ENCODE data around the gene OR10D3.
"Not testable (repeated sequence)": the region's sequence is repeated elsewhere in the genome, so short reads cannot be mapped to it uniquely, and the experiment has no call there.

The OR10D3 gene

DNA sequence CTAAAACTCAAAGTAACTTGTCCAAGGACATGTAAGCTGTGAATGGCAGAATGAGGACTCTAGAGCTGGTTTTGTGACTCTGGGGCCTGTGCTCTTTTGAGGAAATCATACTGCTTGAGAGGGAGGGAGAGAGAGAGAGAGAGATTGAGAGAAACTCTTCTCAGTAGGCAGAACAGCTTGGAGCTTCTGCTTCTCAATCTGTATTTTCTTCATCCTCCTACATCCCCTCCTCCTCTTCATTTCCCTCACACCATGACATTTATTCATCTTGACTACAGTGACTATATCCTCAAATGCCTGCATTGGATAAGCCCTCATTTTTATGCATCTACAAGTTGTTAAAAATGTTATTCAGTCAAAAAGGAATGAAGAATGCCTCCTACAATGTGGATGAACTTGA, 23.7 kb upstream of the OR10D3 start:
- no peak overlapping the region for H3K4me3 ChIP-seq (ENCODE audit: control insufficient read depth, low read depth, low read length)
- no peak for TF ChIP-seq CTCF (conservative IDR thresholded peaks at IDR 0.05; ENCODE audit: control insufficient read depth, insufficient read depth, low read depth, low read length)
- DNase-seq (ENCODE audit: low read depth), result no peak

GRCh38 chr11:124160986-124161385, 22.2 kb upstream of the OR10D3 start:
- H3K4me3 ChIP-seq (ENCODE audit: control insufficient read depth, low read depth, low read length), result no peak overlapping the region
- TF ChIP-seq CTCF (conservative IDR thresholded peaks at IDR 0.05; ENCODE audit: control insufficient read depth, insufficient read depth, low read depth, low read length), result no peak
- no peak for DNase-seq (ENCODE audit: low read depth)

GRCh38 chr11:124167826-124168231, 15.3 kb upstream of the OR10D3 start:
- DNase-seq (ENCODE audit: low read depth), result no peak
- no peak overlapping the region for H3K4me3 ChIP-seq (ENCODE audit: control insufficient read depth, low read depth, low read length)
- no peak for TF ChIP-seq CTCF (conservative IDR thresholded peaks at IDR 0.05; ENCODE audit: control insufficient read depth, insufficient read depth, low read depth, low read length)

DNA sequence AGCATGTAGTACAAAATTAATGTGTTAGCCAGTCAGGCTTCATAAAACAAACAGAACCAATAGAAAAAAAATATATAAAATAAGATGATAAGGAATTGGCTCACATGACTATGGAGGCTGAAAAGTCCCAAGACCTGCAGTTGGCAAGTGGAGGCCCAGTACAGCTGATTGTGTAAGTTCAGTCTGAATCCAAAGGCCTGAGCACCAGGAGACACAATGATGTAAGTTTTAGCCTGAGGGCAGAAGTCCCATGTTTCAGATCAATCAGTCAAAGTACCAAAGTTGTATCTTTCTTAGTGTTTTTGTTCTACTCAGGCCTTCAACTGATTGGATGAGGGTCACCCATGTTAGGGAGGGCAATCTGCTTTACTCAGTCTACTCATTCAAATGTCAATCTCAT, 14.3 kb upstream of the OR10D3 start:
- no peak overlapping the region for H3K4me3 ChIP-seq (ENCODE audit: control insufficient read depth, low read depth, low read length)
- DNase-seq (ENCODE audit: low read depth), result no peak
- no peak for TF ChIP-seq CTCF (conservative IDR thresholded peaks at IDR 0.05; ENCODE audit: control insufficient read depth, insufficient read depth, low read depth, low read length)

DNA sequence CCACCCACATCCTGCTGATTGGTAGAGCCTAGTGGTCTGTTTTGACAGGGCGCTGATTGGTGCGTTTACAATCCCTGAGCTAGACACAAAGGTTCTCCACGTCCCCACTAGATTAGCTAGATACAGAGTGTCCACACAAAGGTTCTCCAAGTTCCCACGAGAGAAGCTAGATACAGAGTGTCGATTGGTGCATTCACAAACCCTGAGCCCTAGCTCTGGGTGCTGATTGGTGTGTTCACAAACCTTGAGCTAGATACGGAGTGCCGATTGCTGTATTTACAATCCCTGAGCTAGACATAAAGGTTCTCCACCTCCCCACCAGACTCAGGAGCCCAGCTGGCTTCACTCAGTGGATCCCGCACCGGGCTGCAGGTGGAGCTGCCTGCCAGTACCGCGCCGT, 12.8 kb upstream of the OR10D3 start:
- not testable (repeated sequence) for DNase-seq (ENCODE audit: low read depth); H3K4me3 ChIP-seq (ENCODE audit: control insufficient read depth, low read depth, low read length)

DNA sequence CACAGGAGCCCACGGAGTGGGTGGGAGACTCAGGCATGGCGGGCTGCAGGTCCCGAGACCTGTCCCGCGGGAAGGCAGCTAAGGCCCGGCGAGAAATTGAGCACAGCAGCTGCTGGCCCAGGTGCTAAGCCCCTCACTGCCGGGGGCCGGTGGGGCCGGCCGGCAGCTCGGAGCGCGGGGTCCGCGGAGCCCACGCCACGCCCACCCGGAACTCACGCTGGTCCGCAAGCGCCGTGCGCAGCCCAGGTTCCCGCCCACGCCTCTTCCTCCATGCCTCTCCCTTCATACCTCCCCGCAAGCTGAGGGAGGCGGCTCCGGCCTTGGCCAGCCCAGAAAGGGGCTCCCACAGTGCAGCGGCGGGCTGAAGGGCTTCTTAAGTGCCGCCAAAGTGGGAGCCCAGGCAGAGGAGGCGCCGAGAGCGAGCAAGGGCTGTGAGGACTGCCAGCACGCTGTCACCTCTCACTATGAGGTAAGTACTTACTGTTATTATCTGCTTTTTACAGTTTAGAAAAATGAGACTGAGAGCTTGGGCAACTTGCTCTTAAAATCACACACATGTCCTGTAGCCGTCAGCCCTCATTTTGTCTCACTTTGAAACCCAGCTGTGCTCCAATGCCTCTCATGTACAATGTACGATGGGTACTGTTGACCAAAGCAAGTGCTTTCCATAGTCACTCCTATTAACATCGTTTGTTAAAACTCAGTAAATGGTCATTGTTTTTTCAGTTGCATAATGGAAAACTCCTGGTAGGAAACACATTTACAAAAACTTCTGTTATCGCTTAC, 12.2 kb upstream of the OR10D3 start:
- no peak overlapping the region for H3K4me3 ChIP-seq (ENCODE audit: control insufficient read depth, low read depth, low read length)
- no peak for DNase-seq (ENCODE audit: low read depth)
- no peak for TF ChIP-seq CTCF (conservative IDR thresholded peaks at IDR 0.05; ENCODE audit: control insufficient read depth, insufficient read depth, low read depth, low read length)

DNA sequence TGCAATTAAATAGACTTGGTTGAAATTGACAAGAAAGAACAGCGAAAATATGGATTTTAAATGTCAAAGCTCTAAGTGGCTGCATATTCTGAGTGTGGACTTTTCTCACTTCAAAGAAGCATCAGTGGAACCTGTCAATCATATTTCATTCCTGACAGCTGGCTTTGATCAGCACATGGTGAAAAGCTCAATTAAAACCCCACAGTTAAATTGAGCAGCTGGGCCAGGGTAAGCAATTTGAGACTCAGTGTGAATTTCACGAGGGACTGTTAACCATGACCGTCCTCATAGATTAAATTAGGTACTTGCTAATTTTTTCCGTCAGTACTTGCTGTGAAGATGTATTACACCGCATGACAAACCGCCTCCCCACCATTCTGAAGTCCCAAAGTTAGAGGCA, 11.0 kb upstream of the OR10D3 start:
- no peak overlapping the region for H3K4me3 ChIP-seq (ENCODE audit: control insufficient read depth, low read depth, low read length)
- TF ChIP-seq CTCF (conservative IDR thresholded peaks at IDR 0.05; ENCODE audit: control insufficient read depth, insufficient read depth, low read depth, low read length), result no peak
- DNase-seq (ENCODE audit: low read depth), result no peak

Measured in fibroblast of mammary gland (primary cell).